Esophagus squamous epithelium (tissue), 5 donors: ENCODE measurements around the gene SCN4A. TPM values are rescaled to one million over a fixed set of nuclear protein-coding genes. Genes with fewer than 3 reads are reported as not detected.

Source experiments
- DNase-seq: peaks from one replicate; lab custom pipeline; 2025; lab: John Stamatoyannopoulos, UW
- H3K27ac ChIP-seq, 4 donors: fragments of 200-600 bp; sonication (generic); one replicate each; pipeline ENCODE4 v1.5.1; 2016 to 2019; ENCODE audit warnings: mild to moderate bottlenecking in 1 of 4
- H3K27me3 ChIP-seq, 4 donors: fragments of 200-600 bp; sonication (generic); 1 replicate in 3 of 4; 2 replicates in 1 of 4; pipeline versions ENCODE4 v1.5.1 to v1.6.0; 2017 to 2021; ENCODE audit warnings: antibody characterized with exemption in 1 of 4
- H3K36me3 ChIP-seq, 3 donors: fragments of 200-600 bp; sonication (generic); one replicate each; pipeline ENCODE4 v1.5.1; 2016 to 2019
- H3K4me1 ChIP-seq, 3 donors: fragments of 200-600 bp; sonication (generic); one replicate each; pipeline ENCODE4 v1.5.1; 2017 to 2019
- H3K4me3 ChIP-seq, 4 donors: fragments of 200-600 bp; sonication (generic); 1 replicate in 3 of 4; 2 replicates in 1 of 4; pipeline ENCODE4 v1.5.1; 2016 to 2019; ENCODE audit warnings: mild to moderate bottlenecking in 2 of 4, moderate library complexity in 1 of 4
- H3K9me3 ChIP-seq, 3 donors: fragments of 200-600 bp; sonication (generic); one replicate each; pipeline ENCODE4 v1.5.1; 2016 to 2019
- POLR2A ChIP-seq, 4 donors: fragments of 450-650 bp; IDR thresholded peaks; one replicate each; pipeline ENCODE4 v1.6.1; 2017; ENCODE audit warnings: antibody characterized with exemption in 4 of 4, mild to moderate bottlenecking in 4 of 4, moderate library complexity in 3 of 4
- WGBS, 2 donors: methylation state at CpG; one replicate each; pipeline ENCODE4 v1.1.5; 2018; 5-methylcytosine and 5-hydroxymethylcytosine counted together
- intact Hi-C: fragments of 100-400 bp; cut with DNase I; formaldehyde crosslinking; loops from one replicate; pipeline ENCODE4 v1.15.0; 2022
- total RNA-seq, 4 donors: library from RNA; depleted of rRNA; stranded (reverse); fragments of >200 nt; gene quantifications; one replicate each; pipeline ENCODE4 v1.1.0, GENCODE V29; 2016
- TF ChIP-seq, protein P1 (sequence below), 6 experiments: fragments of 450-650 bp in 4 of 6; fragments of 200-600 bp in 2 of 6; sonication (generic) in 2 of 6; IDR thresholded peaks; one replicate each; pipeline ENCODE4 v1.5.1; 2016 to 2019; ENCODE audit warnings: antibody characterized with exemption in 6 of 6, mild to moderate bottlenecking in 4 of 6, moderate library complexity in 4 of 6
- donor health status: DM: yes; HTN: yes; CAD: no.

The SCN4A gene
- total RNA-seq, 4 donors from 2014 or later: under 0.01 to 0.12 TPM; not detected in 2

DNA sequence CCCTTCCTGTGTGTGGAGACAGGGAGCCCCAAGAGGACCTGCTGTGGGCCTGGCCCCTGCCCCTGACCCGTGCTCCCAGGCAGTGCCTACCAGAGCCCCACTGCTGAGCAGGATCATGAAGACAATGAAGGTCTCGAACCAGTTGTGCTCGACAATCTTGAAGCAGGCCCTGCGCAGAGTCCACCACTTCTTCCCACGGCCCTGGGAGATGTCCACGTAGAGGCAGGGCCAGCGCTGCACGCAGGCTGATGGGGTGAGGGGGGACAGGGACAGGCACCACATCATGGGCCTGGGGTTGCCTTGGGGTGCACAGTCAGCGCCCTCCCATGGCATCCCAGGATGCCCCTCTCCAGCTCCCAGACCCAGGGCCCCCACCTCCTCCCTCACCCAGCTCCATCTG is 24.2 kb downstream of the SCN4A start:
- Histone ChIP-seq H3K4me3 (no peak overlapping the region), H3K27me3 (peaks cover 0 to 34% (median 0%) of the 10 kb centered on the region in 4 donors), H3K4me1 (peaks cover 0 to 11% (median 0%) of the 10 kb centered on the region in 3 donors), H3K36me3 (no peaks in the 10 kb centered on the region), H3K27ac (no peak overlapping the region), H3K9me3 (no peaks in the 10 kb centered on the region)
- no peak for DNase-seq
- WGBS, 2 donors: 80% methylated on average over 1 of the region's 9 CpGs; no CpG with 5 or more reads in 1 of the 2 donors
- intact Hi-C loops: no loop called here
- TF ChIP-seq POLR2A (IDR thresholded peaks at IDR 0.05): no peak
- TF ChIP-seq, protein P1, sequence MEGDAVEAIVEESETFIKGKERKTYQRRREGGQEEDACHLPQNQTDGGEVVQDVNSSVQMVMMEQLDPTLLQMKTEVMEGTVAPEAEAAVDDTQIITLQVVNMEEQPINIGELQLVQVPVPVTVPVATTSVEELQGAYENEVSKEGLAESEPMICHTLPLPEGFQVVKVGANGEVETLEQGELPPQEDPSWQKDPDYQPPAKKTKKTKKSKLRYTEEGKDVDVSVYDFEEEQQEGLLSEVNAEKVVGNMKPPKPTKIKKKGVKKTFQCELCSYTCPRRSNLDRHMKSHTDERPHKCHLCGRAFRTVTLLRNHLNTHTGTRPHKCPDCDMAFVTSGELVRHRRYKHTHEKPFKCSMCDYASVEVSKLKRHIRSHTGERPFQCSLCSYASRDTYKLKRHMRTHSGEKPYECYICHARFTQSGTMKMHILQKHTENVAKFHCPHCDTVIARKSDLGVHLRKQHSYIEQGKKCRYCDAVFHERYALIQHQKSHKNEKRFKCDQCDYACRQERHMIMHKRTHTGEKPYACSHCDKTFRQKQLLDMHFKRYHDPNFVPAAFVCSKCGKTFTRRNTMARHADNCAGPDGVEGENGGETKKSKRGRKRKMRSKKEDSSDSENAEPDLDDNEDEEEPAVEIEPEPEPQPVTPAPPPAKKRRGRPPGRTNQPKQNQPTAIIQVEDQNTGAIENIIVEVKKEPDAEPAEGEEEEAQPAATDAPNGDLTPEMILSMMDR (IDR thresholded peaks at IDR 0.05): no peak

DNA sequence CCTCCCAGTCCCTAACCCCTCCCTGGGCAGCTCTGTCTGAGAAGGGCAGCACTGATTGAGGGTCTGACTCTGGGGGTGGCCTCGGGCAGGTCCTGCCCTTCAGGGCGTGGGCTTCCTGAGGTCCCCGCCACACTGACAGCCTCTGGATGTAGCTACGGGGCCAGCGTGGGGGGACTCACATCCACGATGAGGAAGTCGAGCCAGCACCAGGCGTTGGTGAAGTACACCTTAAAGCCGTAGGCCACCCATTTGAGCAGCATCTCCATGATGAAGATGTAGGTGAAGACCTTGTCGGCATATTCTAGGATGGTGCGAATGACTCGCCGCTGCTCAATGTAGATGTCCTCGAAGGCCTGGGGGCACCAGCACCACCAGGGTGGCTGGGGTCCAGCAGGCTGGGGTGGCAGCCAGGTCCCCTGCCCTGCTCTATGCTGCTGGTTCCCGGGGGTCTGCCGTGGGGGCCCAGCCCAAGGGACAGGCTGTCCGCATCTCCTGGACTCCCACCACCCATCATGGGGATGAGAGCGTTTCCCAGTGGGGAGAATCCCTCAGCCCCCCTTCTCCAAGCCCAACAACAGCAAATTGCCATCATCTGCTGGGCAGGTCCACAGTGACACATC is 24.9 kb downstream of the SCN4A start:
- Histone ChIP-seq H3K27ac (no peak overlapping the region), H3K9me3 (no peaks in the 10 kb centered on the region), H3K4me1 (peaks cover 0 to 11% (median 0%) of the 10 kb centered on the region in 3 donors), H3K27me3 (peaks cover 0 to 34% (median 0%) of the 10 kb centered on the region in 4 donors), H3K4me3 (no peak overlapping the region), H3K36me3 (no peaks in the 10 kb centered on the region)
- WGBS, 2 donors: 80 to 92% methylated on average over 3 to 7 of the region's 18 CpGs
- no peak for DNase-seq
- TF ChIP-seq, protein P1 (IDR thresholded peaks at IDR 0.05): no peak
- TF ChIP-seq POLR2A (IDR thresholded peaks at IDR 0.05): no peak
- intact Hi-C loops: no loop called here

DNA sequence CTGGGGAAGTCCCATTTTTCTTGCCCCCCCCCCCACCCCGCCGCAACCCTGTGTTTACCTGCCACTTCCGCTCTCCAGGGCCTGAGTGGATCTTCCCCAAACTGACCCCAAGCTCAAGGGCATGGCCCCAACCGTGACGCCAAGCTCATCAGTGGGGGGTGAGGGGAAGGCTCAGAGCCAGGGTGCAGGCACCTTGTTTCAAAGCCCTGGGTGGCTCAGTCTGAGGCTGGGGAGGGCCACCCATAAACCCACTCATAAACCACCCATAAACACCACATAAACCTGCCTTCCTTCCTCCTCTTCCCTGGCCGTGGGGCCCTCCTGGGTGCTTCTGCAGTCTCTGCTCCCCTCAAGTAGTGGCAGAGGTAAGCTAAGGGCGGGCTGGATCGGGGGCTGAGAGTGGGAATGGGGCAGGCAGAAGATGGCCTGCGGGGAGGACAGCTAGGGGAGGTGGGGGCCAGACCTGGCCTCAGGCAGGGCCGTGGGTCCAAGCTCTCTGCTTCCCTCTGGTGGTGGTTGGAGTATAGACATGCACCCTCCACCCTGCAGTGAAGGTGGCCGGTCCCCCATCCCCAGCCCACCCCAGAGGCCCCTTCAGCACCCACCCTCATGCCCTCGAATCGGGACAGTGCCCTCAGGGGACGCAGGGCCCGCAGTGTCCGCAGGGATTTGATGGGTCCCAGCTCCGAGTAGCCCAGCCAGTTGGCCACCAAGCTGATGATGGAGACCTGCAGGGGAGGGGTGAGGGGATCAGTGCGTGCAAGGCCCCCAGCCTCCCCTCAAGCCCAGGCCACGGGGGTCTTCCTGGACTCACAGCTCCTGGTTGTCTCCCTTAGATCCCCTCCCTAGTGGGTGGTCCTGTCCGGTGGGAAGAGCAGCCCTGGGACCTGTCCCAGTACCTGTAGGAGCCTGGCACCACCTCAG is 26.0 kb downstream of the SCN4A start:
- DNase-seq: no peak
- WGBS, 2 donors: 31 to 57% methylated on average over 3 to 7 of the region's 20 CpGs

DNA sequence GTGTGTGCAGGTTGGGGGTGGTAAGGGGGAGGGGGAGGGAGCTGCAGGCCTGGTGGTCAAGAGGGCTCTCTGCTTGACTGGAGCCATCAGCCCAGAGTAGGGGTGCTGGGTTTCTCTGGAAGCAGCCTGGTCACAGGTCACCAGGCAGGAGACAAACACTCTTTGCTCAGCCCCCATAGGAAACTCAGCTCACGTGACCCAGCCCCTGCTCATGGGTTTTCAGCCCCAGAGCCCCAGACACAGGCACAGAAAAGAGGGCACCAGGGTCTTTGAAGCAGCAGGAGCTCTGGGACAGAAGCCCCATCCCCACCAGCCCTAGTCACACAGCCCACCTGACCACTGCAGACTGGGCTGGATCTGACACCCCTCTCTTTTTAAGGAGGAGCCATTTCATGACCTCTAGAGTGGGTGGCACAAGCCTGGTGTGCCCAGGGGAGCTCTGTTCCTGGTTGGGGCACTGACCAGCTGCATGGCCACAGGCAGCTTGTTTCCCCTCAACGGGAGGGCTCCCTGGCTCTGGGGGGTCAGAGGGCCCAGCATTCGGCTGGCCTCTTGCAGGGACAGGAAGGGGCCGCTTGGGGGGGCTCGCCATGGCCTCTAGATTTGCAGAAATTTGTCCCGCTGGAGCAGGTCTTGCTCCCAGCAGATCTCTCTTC is 26.8 kb downstream of the SCN4A start:
- H3K27ac ChIP-seq: no peak overlapping the region
- no peaks in the 10 kb centered on the region for H3K9me3 ChIP-seq
- WGBS, 2 donors: 50% methylated on average over 6 of the region's 6 CpGs; no CpG with 5 or more reads in 1 of the 2 donors
- no peak overlapping the region for H3K4me3 ChIP-seq
- DNase-seq: no peak
- TF ChIP-seq, protein P1 (IDR thresholded peaks at IDR 0.05): no peak
- TF ChIP-seq POLR2A (IDR thresholded peaks at IDR 0.05): no peak
- intact Hi-C loops: no loop called here
- peaks cover 0 to 29% (median 0%) of the 10 kb centered on the region in 4 donors for H3K27me3 ChIP-seq
- H3K4me1 ChIP-seq: peaks cover 0 to 11% (median 0%) of the 10 kb centered on the region in 3 donors
- no peaks in the 10 kb centered on the region for H3K36me3 ChIP-seq

More for the DNA sequence above, 26.0 kb downstream of the SCN4A start:
- Histone ChIP-seq H3K27me3 (peaks cover 0 to 34% (median 0%) of the 10 kb centered on the region in 4 donors), H3K4me1 (peaks cover 0 to 11% (median 0%) of the 10 kb centered on the region in 3 donors), H3K4me3 (peak overlapping the region in 1 of 4 donors; percentile 21), H3K36me3 (no peaks in the 10 kb centered on the region), H3K27ac (no peak overlapping the region), H3K9me3 (no peaks in the 10 kb centered on the region)
- intact Hi-C loops: no loop called here
- TF ChIP-seq, protein P1 (IDR thresholded peaks at IDR 0.05): peak; percentile 41 to 72 (median 62)
- TF ChIP-seq POLR2A (IDR thresholded peaks at IDR 0.05): no peak
